Measurements from ENCODE around the gene CACNB2. TPM values are rescaled to one million over a fixed set of nuclear protein-coding genes. Genes with fewer than 3 reads are reported as not detected.
A peak's percentile ranks its signal among the peaks of the same experiment; 100 is the strongest.

Gene CACNB2
- total and polyA plus RNA-seq, 2 of the 13 experiments (the other 11 are each of a cell fraction or from before 2014, with no cell fraction given): not detected

DNA sequence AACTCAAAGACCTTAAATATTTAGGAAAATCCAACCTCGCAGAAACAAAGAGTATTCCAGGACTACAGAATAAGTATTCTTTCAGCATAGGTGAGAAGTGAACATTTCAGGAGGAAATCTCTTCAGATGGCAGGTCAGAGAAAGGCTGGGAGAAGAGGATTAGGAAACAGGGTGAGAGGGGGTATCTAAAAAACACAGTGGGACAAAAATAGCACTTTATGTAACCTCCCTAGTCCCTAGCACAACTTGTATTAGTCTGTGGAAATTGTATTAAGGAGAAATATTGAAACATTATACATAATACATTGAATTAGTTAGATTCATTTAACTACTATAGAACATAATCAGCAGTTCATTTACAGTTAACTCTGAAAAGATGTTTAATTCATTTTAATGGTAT is 192.3 kb downstream of the CACNB2 start (continued):
- TF ChIP-seq ZNF674 (CRISPR knock-in tag; IDR thresholded peaks at IDR 0.05; ENCODE audit: low read depth): no peak
- TF ChIP-seq, protein P1, sequence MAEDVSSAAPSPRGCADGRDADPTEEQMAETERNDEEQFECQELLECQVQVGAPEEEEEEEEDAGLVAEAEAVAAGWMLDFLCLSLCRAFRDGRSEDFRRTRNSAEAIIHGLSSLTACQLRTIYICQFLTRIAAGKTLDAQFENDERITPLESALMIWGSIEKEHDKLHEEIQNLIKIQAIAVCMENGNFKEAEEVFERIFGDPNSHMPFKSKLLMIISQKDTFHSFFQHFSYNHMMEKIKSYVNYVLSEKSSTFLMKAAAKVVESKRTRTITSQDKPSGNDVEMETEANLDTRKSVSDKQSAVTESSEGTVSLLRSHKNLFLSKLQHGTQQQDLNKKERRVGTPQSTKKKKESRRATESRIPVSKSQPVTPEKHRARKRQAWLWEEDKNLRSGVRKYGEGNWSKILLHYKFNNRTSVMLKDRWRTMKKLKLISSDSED (CRISPR knock-in tag; IDR thresholded peaks at IDR 0.05): no peak

DNA sequence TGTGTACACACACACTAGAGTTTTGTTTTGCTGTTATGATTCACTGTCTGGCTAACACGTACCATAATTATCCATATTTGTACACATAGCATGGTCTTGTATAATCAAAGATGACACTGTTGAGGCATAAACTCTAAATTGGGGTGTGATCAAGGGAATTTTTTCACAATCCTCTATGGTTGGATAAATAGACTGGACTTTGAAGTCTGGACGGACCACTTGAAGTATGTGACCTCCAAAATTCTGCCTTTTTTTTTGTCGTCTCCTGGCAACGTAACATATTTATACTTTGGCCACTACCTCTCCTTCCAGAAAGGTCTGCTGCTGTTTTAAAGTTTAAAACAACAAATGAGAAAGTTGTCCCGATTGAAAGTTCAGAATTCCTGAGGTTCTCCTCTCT is 193.4 kb downstream of the CACNB2 start:
- Histone ChIP-seq H3K9me3 (ENCODE audit: low read length) (no peaks in the 10 kb centered on the region), H3K36me3 (replicated peaks in 1 of 2; ENCODE audit: control insufficient read depth in 1 of 2, insufficient read depth in 2 of 2, low read length in 2 of 2) (no peaks in the 10 kb centered on the region), H2AFZ (ENCODE audit: low read length) (no peak overlapping the region), H3K4me2 (ENCODE audit: low read depth, low read length) (no peak overlapping the region), H3K27ac (ENCODE audit: extremely low read length, insufficient read depth, low read length) (no peak overlapping the region), H3K4me3 (replicated peaks in 1 of 3; ENCODE audit: insufficient read depth in 1 of 3, low read depth in 2 of 3, low read length in 3 of 3) (no peak overlapping the region), H3K4me1 (ENCODE audit: insufficient read depth, low read length) (no peaks in the 10 kb centered on the region), H3K27me3 (ENCODE audit: control insufficient read depth in 1 of 2, insufficient read depth in 2 of 2, low read length in 2 of 2) (no peaks in the 10 kb centered on the region; a peak in 2 of 5 replicates), H3K9ac (ENCODE audit: insufficient read depth, low read depth, low read length) (no peak overlapping the region), H3K79me2 (ENCODE audit: insufficient read depth, low read length) (no peaks in the 10 kb centered on the region), H4K20me1 (ENCODE audit: insufficient read depth, low read length) (no peaks in the 10 kb centered on the region)
- FAIRE-seq: no peak
- intact Hi-C loops (cut with micrococcal nuclease; ENCODE audit: unreplicated experiment) (no loop called here), in situ Hi-C loops (cut with HindIII; ENCODE audit: extremely low pct_ligation_motif_present, low pct_unique_long_range_greater_than_20kb) (no loop called here)
- POLR2A ChIA-PET: no interaction called here
- no peak for ATAC-seq
- no TSS peak for BruUV-seq (replicated peaks)
- CTCF ChIA-PET (ENCODE audit: low intra/inter-chr PET ratio, low total read pairs): no interaction called here
- WGBS (ENCODE audit: low lambda C conversion rate): 7% methylated on average over 5 of the region's 5 CpGs
- TF ChIP-seq, protein P2, sequence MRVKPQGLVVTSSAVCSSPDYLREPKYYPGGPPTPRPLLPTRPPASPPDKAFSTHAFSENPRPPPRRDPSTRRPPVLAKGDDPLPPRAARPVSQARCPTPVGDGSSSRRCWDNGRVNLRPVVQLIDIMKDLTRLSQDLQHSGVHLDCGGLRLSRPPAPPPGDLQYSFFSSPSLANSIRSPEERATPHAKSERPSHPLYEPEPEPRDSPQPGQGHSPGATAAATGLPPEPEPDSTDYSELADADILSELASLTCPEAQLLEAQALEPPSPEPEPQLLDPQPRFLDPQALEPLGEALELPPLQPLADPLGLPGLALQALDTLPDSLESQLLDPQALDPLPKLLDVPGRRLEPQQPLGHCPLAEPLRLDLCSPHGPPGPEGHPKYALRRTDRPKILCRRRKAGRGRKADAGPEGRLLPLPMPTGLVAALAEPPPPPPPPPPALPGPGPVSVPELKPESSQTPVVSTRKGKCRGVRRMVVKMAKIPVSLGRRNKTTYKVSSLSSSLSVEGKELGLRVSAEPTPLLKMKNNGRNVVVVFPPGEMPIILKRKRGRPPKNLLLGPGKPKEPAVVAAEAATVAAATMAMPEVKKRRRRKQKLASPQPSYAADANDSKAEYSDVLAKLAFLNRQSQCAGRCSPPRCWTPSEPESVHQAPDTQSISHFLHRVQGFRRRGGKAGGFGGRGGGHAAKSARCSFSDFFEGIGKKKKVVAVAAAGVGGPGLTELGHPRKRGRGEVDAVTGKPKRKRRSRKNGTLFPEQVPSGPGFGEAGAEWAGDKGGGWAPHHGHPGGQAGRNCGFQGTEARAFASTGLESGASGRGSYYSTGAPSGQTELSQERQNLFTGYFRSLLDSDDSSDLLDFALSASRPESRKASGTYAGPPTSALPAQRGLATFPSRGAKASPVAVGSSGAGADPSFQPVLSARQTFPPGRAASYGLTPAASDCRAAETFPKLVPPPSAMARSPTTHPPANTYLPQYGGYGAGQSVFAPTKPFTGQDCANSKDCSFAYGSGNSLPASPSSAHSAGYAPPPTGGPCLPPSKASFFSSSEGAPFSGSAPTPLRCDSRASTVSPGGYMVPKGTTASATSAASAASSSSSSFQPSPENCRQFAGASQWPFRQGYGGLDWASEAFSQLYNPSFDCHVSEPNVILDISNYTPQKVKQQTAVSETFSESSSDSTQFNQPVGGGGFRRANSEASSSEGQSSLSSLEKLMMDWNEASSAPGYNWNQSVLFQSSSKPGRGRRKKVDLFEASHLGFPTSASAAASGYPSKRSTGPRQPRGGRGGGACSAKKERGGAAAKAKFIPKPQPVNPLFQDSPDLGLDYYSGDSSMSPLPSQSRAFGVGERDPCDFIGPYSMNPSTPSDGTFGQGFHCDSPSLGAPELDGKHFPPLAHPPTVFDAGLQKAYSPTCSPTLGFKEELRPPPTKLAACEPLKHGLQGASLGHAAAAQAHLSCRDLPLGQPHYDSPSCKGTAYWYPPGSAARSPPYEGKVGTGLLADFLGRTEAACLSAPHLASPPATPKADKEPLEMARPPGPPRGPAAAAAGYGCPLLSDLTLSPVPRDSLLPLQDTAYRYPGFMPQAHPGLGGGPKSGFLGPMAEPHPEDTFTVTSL (CRISPR knock-in tag; IDR thresholded peaks at IDR 0.05; ENCODE audit: borderline replicate concordance): no peak
- TF ChIP-seq, protein P3, sequence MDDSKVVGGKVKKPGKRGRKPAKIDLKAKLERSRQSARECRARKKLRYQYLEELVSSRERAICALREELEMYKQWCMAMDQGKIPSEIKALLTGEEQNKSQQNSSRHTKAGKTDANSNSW (CRISPR knock-in tag; IDR thresholded peaks at IDR 0.05; ENCODE audit: borderline replicate concordance): no peak
- TF ChIP-seq ZNF296 (CRISPR knock-in tag; conservative IDR thresholded peaks at IDR 0.05) (no peak), NFIB (CRISPR knock-in tag; IDR thresholded peaks at IDR 0.05; ENCODE audit: borderline replicate concordance) (no peak), NAIF1 (CRISPR knock-in tag; IDR thresholded peaks at IDR 0.05; ENCODE audit: borderline replicate concordance) (no peak), TCF7L2 (IDR thresholded peaks at IDR 0.05; ENCODE audit: low read depth, low read length) (no peak), SNRNP70 (IDR thresholded peaks at IDR 0.05; ENCODE audit: low read depth, low read length) (no peak), TBX3 (IDR thresholded peaks at IDR 0.05; ENCODE audit: borderline replicate concordance) (no peak), ZNF775 (CRISPR knock-in tag; IDR thresholded peaks at IDR 0.05; ENCODE audit: borderline replicate concordance) (no peak), MAFK (conservative IDR thresholded peaks at IDR 0.05 in 1 of 2, IDR thresholded peaks at IDR 0.05 in 1 of 2; ENCODE audit: low read length in 2 of 2) (no peak), ZNF350 (CRISPR knock-in tag; IDR thresholded peaks at IDR 0.05; ENCODE audit: borderline replicate concordance, low read depth) (no peak), CBX2 (IDR thresholded peaks at IDR 0.05; ENCODE audit: low read depth, low read length) (no peak), CBX2 (CRISPR knock-in tag; IDR thresholded peaks at IDR 0.05; ENCODE audit: low read depth) (no peak), PHF8 (CRISPR knock-in tag; IDR thresholded peaks at IDR 0.05) (no peak), ARNTL (CRISPR knock-in tag; IDR thresholded peaks at IDR 0.05) (no peak), FOXA3 (CRISPR knock-in tag; IDR thresholded peaks at IDR 0.05) (no peak)
- peak; percentile 2 for DNase-seq (ENCODE audit: low spot score)
